Endodermal cell (in vitro differentiated cells): ENCODE results near the gene C3orf80. TPM values are rescaled to one million over a fixed set of nuclear protein-coding genes. Genes with fewer than 3 reads are reported as not detected.

Source experiments
- DNase-seq: peaks from one replicate; pipeline ENCODE4 v3.0.0-alpha.2; 2017
- H3K27ac ChIP-seq: 2 replicates; pipeline ENCODE4 v1.5.1; 2013; ENCODE audit warnings: mild to moderate bottlenecking, low read depth, low read length, moderate library complexity
- H3K27me3 ChIP-seq: 2 replicates; pipeline ENCODE4 v1.6.1; 2013; ENCODE audit warnings: mild to moderate bottlenecking, low read length, moderate library complexity; ENCODE audit not compliant: insufficient read depth, control insufficient read depth, poor library complexity, severe bottlenecking
- H3K36me3 ChIP-seq: 2 replicates; pipeline ENCODE4 v1.7.0; 2013; ENCODE audit warnings: mild to moderate bottlenecking, low read length, moderate library complexity; ENCODE audit not compliant: control insufficient read depth, insufficient read depth
- H3K4me1 ChIP-seq: one replicate; pipeline ENCODE4 v1.7.0; 2013; ENCODE audit warnings: low read length; ENCODE audit not compliant: control insufficient read depth, insufficient read depth
- H3K4me3 ChIP-seq: 2 replicates; pipeline ENCODE4 v1.5.1; 2013; ENCODE audit warnings: mild to moderate bottlenecking, low read length, moderate library complexity
- H3K9ac ChIP-seq: 2 replicates; pipeline ENCODE4 v1.6.1; 2013; ENCODE audit warnings: mild to moderate bottlenecking, low read length, moderate library complexity; ENCODE audit not compliant: poor library complexity, severe bottlenecking; ENCODE audit errors: extremely low read depth
- H3K9me3 ChIP-seq: 2 replicates; pipeline ENCODE4 v1.6.1; 2013; ENCODE audit warnings: mild to moderate bottlenecking, low read length, moderate library complexity; ENCODE audit not compliant: control insufficient read depth
- H3K27ac Mint-ChIP-seq: 2 replicates; pipeline ENCODE4 v1.8.0; 2020; ENCODE audit warnings: mixed read lengths
- H3K27me3 Mint-ChIP-seq: 2 replicates; pipeline ENCODE4 v1.8.0; 2021; ENCODE audit warnings: mild to moderate bottlenecking, mixed read lengths; ENCODE audit not compliant: insufficient read depth
- H3K36me3 Mint-ChIP-seq: 2 replicates; pipeline ENCODE4 v1.8.0; 2020; ENCODE audit warnings: low read depth, mixed read lengths
- H3K4me1 Mint-ChIP-seq: 2 replicates; pipeline ENCODE4 v1.8.0; 2020; ENCODE audit warnings: mixed read lengths
- H3K4me3 Mint-ChIP-seq: 2 replicates; pipeline ENCODE4 v1.8.0; 2020; ENCODE audit warnings: mild to moderate bottlenecking, moderate library complexity, mixed read lengths
- H3K9me3 Mint-ChIP-seq: 2 replicates; pipeline ENCODE4 v1.8.0; 2020; ENCODE audit warnings: mild to moderate bottlenecking, mixed read lengths
- CTCF ChIP-seq: fragments of 200-600 bp; sonication (generic); conservative IDR thresholded peaks from 2 replicates; pipeline ENCODE4 v1.5.0; 2021; ENCODE audit warnings: antibody characterized with exemption, mild to moderate bottlenecking
- WGBS, 2 experiments: methylation state at CpG; one replicate each; pipeline versions ENCODE4 v1.1.5 to v1.1.7; 2013; ENCODE audit warnings: missing lambda C conversion rate in 2 of 2, mixed read lengths in 1 of 2; ENCODE audit not compliant: insufficient coverage in 1 of 2, insufficient read length in 1 of 2; 5-methylcytosine and 5-hydroxymethylcytosine counted together
- total RNA-seq, 2 donors: library from RNA; stranded (reverse); fragmentation: NEBNext Ultra II Directional in 1 of 2; extraction: Animal tissue kit (Norgen Biotek cat#: 25700) in 1 of 2; gene quantifications; 2 replicates in 1 of 2; 3 replicates in 1 of 2; pipeline ENCODE4 v1.2.1, GENCODE V29; 2021

C3orf80 gene
- total RNA-seq, 2 donors from 2014 or later = 0.24 TPM; not detected in 1

- H3K4me3 ChIP-seq = no peak overlapping the region
- H3K4me1 Mint-ChIP-seq = peaks cover 3% of the 10 kb centered on the region
- H3K36me3 ChIP-seq = no peaks in the 10 kb centered on the region
- H3K9ac ChIP-seq = no peak overlapping the region
- 81 to 91% methylated on average over 1 of the region's 1 CpG for WGBS, 2 experiments
- H3K9me3 ChIP-seq = no peaks in the 10 kb centered on the region
- H3K27ac ChIP-seq = no peak overlapping the region
- no peak for DNase-seq
- no peaks in the 10 kb centered on the region for H3K9me3 Mint-ChIP-seq
- H3K27ac Mint-ChIP-seq = no peak overlapping the region
- H3K4me1 ChIP-seq = no peaks in the 10 kb centered on the region
- H3K4me3 Mint-ChIP-seq = no peak overlapping the region
- H3K27me3 Mint-ChIP-seq = no peaks in the 10 kb centered on the region
- H3K36me3 Mint-ChIP-seq = peaks cover 8% of the 10 kb centered on the region
- no peaks in the 10 kb centered on the region for H3K27me3 ChIP-seq
- TF ChIP-seq CTCF = no peak
Measured at GRCh38 chr3:160259589-160259988, 34.4 kb downstream of the C3orf80 start.

- Histone ChIP-seq H3K9me3 (no peaks in the 10 kb centered on the region), H3K9ac (no peak overlapping the region), H3K27me3 (no peaks in the 10 kb centered on the region), H3K27ac (no peak overlapping the region), H3K36me3 (no peaks in the 10 kb centered on the region), H3K4me1 (peaks cover 6% of the 10 kb centered on the region), H3K4me3 (no peak overlapping the region)
- H3K27me3 Mint-ChIP-seq = no peaks in the 10 kb centered on the region
- DNase-seq = no peak
- H3K9me3 Mint-ChIP-seq = no peaks in the 10 kb centered on the region
- H3K4me3 Mint-ChIP-seq = no peak overlapping the region
- no peak for TF ChIP-seq CTCF
- H3K36me3 Mint-ChIP-seq = peaks cover 11% of the 10 kb centered on the region
- peaks cover 7% of the 10 kb centered on the region for H3K4me1 Mint-ChIP-seq
- WGBS, 2 experiments = 89 to 96% methylated on average over 6 to 7 of the region's 7 CpGs
- H3K27ac Mint-ChIP-seq = no peak overlapping the region
Measured at GRCh38 chr3:160260587-160261270, 35.5 kb downstream of the C3orf80 start.

- Histone ChIP-seq H3K9me3 (no peaks in the 10 kb centered on the region), H3K4me1 (peaks cover 6% of the 10 kb centered on the region), H3K27ac (no peak overlapping the region), H3K4me3 (no peak overlapping the region), H3K27me3 (no peaks in the 10 kb centered on the region), H3K36me3 (no peaks in the 10 kb centered on the region), H3K9ac (no peak overlapping the region)
- no peak for TF ChIP-seq CTCF
- Mint-ChIP-seq H3K36me3 (peaks cover 8% of the 10 kb centered on the region), H3K27ac (no peak overlapping the region), H3K27me3 (no peaks in the 10 kb centered on the region), H3K4me3 (no peak overlapping the region), H3K9me3 (no peaks in the 10 kb centered on the region), H3K4me1 (peaks cover 7% of the 10 kb centered on the region)
- 94 to 100% methylated on average over 1 to 2 of the region's 2 CpGs for WGBS, 2 experiments
- no peak for DNase-seq
Measured at GRCh38 chr3:160265088-160265487, 39.9 kb downstream of the C3orf80 start.

Other genes with a start within 250 kb of the C3orf80 start
- not detected for gene IL12A, start 236.6 kb upstream of the C3orf80 start, total RNA-seq
- 10 to 100 TPM; 35.0 to 40.6 TPM for gene IFT80, start 173.8 kb downstream of the C3orf80 start, total RNA-seq
- 100 to 1,000 TPM in 1 of 2 donors, 10 to 100 TPM in 1; 97.5 to 139 TPM for gene SMC4, start 174.2 kb downstream of the C3orf80 start, total RNA-seq
- gene TRIM59, start 224.4 kb downstream of the C3orf80 start, total RNA-seq = 10 to 100 TPM; 32.7 to 33.1 TPM